Tibial artery (tissue), 4 donors: ENCODE results near the gene TGIF1.

ENCODE experiments used
- DNase-seq, 2 donors: peaks; one replicate each; pipeline ENCODE4 v3.0.0-alpha.2; 2019
- H3K27ac ChIP-seq, 2 donors: fragments of 200-600 bp; sonication (generic) in 1 of 2; 1 replicate in 1 of 2; 2 replicates in 1 of 2; pipeline ENCODE4 v1.5.1; 2018 to 2019; ENCODE audit warnings: mild to moderate bottlenecking in 1 of 2
- H3K27me3 ChIP-seq, 2 donors: fragments of 200-600 bp; sonication (generic) in 1 of 2; one replicate each; pipeline versions ENCODE4 v1.5.1 to v1.6.0; 2016 to 2019
- H3K36me3 ChIP-seq, 3 donors: fragments of 200-600 bp; sonication (generic) in 2 of 3; one replicate each; pipeline ENCODE4 v1.5.1; 2016 to 2019; ENCODE audit warnings: mild to moderate bottlenecking in 2 of 3
- H3K4me1 ChIP-seq, 4 donors: fragments of 200-600 bp; sonication (generic) in 2 of 4; 1 replicate in 3 of 4; 2 replicates in 1 of 4; pipeline ENCODE4 v1.5.1; 2016 to 2019
- H3K4me3 ChIP-seq, 2 donors: fragments of 200-600 bp; sonication (generic) in 1 of 2; 1 replicate in 1 of 2; 2 replicates in 1 of 2; pipeline ENCODE4 v1.5.1; 2018 to 2019; ENCODE audit warnings: mild to moderate bottlenecking in 2 of 2
- H3K9me3 ChIP-seq, 3 donors: fragments of 200-600 bp; sonication (generic) in 1 of 3; one replicate each; pipeline ENCODE4 v1.5.1; 2016 to 2019
- CTCF ChIP-seq, 2 experiments: fragments of 200-600 bp in 1 of 2; fragments of 450-650 bp in 1 of 2; IDR thresholded peaks; one replicate each; pipeline ENCODE4 v1.5.1; 2017 to 2019; ENCODE audit warnings: antibody characterized with exemption in 2 of 2, mild to moderate bottlenecking in 1 of 2, moderate library complexity in 1 of 2
- intact Hi-C: fragments of 100-400 bp; cut with DNase I; formaldehyde crosslinking; loops from one replicate; pipeline ENCODE4 v1.15.0; 2023; ENCODE audit warnings: low total_unique reads

TGIF1 gene

GRCh38 chr18:3482258-3482657 is 32.3 kb downstream of the TGIF1 start:
- no peak for TF ChIP-seq CTCF (IDR thresholded peaks at IDR 0.05)
- Histone ChIP-seq H3K27me3 (no peaks in the 10 kb centered on the region), H3K36me3 (no peaks in the 10 kb centered on the region), H3K4me1 (no peaks in the 10 kb centered on the region), H3K9me3 (no peaks in the 10 kb centered on the region), H3K4me3 (no peak overlapping the region), H3K27ac (no peak overlapping the region)
- intact Hi-C loops = no loop called here
- no peak for DNase-seq

- Histone ChIP-seq H3K36me3 (no peaks in the 10 kb centered on the region), H3K4me1 (no peaks in the 10 kb centered on the region), H3K4me3 (no peak overlapping the region), H3K27me3 (no peaks in the 10 kb centered on the region), H3K9me3 (no peaks in the 10 kb centered on the region), H3K27ac (no peak overlapping the region)
- intact Hi-C loops = no loop called here
- no peak for TF ChIP-seq CTCF (IDR thresholded peaks at IDR 0.05)
- DNase-seq = no peak
Observed at GRCh38 chr18:3485153-3486149, 35.5 kb downstream of the TGIF1 start.

- no peak for DNase-seq
- H3K4me3 ChIP-seq = no peak overlapping the region
- H3K9me3 ChIP-seq = no peaks in the 10 kb centered on the region
- no peaks in the 10 kb centered on the region for H3K36me3 ChIP-seq
- intact Hi-C loops = no loop called here
- TF ChIP-seq CTCF (IDR thresholded peaks at IDR 0.05) = no peak
- no peaks in the 10 kb centered on the region for H3K27me3 ChIP-seq
- H3K4me1 ChIP-seq = no peaks in the 10 kb centered on the region
- no peak overlapping the region for H3K27ac ChIP-seq
Observed at GRCh38 chr18:3486512-3486911, 36.5 kb downstream of the TGIF1 start.

- Histone ChIP-seq H3K4me1 (no peaks in the 10 kb centered on the region), H3K27ac (no peak overlapping the region), H3K27me3 (no peaks in the 10 kb centered on the region), H3K4me3 (no peak overlapping the region), H3K36me3 (no peaks in the 10 kb centered on the region), H3K9me3 (no peaks in the 10 kb centered on the region)
- intact Hi-C loops = no loop called here
- no peak for TF ChIP-seq CTCF (IDR thresholded peaks at IDR 0.05)
- no peak for DNase-seq
Observed at GRCh38 chr18:3489462-3489861, 39.5 kb downstream of the TGIF1 start.

GRCh38 chr18:3491981-3492555 is 42.1 kb downstream of the TGIF1 start:
- H3K4me1 ChIP-seq = no peaks in the 10 kb centered on the region
- no peak overlapping the region for H3K4me3 ChIP-seq
- no peaks in the 10 kb centered on the region for H3K9me3 ChIP-seq
- no peak for TF ChIP-seq CTCF (IDR thresholded peaks at IDR 0.05)
- no peaks in the 10 kb centered on the region for H3K27me3 ChIP-seq
- no peak overlapping the region for H3K27ac ChIP-seq
- no peaks in the 10 kb centered on the region for H3K36me3 ChIP-seq
- DNase-seq = no peak
- intact Hi-C loops = no loop called here
